Large intestine (tissue), 3 donors: ENCODE results near the gene GALK1. TPM values are rescaled to one million over a fixed set of nuclear protein-coding genes. Genes with fewer than 3 reads are reported as not detected.
"Not testable (repeated sequence)": the region's sequence is repeated elsewhere in the genome, so short reads cannot be mapped to it uniquely, and the experiment has no call there.

Source experiments
- DNase-seq, 2 donors: peaks; one replicate each; pipeline versions ENCODE4 v3.0.0 to v3.0.0-alpha.2; 2013
- H3K27ac ChIP-seq: one replicate; pipeline ENCODE4 v1.5.1; 2013; ENCODE audit warnings: low read length
- H3K27me3 ChIP-seq: 2 replicates; pipeline ENCODE4 v1.6.1; 2013; ENCODE audit warnings: low read length; ENCODE audit not compliant: control insufficient read depth, insufficient read depth
- H3K36me3 ChIP-seq: 2 replicates; pipeline ENCODE4 v1.6.1; 2013; ENCODE audit warnings: low read length; ENCODE audit not compliant: control insufficient read depth, insufficient read depth
- H3K4me1 ChIP-seq: one replicate; pipeline ENCODE4 v1.6.1; 2013; ENCODE audit warnings: low read length; ENCODE audit not compliant: control insufficient read depth, insufficient read depth
- H3K4me3 ChIP-seq: one replicate; pipeline ENCODE4 v1.5.1; 2013; ENCODE audit warnings: low read length
- H3K9me3 ChIP-seq: one replicate; pipeline ENCODE4 v1.6.1; 2013; ENCODE audit warnings: mild to moderate bottlenecking, low read depth, low read length, moderate library complexity; ENCODE audit not compliant: control insufficient read depth
- WGBS: methylation state at CpG from one replicate; pipeline ENCODE4 v1.1.5; 2013; ENCODE audit warnings: low lambda C conversion rate; ENCODE audit not compliant: insufficient coverage; 5-methylcytosine and 5-hydroxymethylcytosine counted together
- polyA plus RNA-seq: library from polyadenylated mRNA; unstranded; fragments of 120-200 nt; gene quantifications from one replicate; pipeline ENCODE4 v1.2.1, GENCODE V29; 2013

The GALK1 gene
- polyA plus RNA-seq, 1 donor, result 61.0 TPM

- H3K9me3 ChIP-seq, result no peaks in the 10 kb centered on the region
- peak within 1 kb of the TSS; percentile 99 for H3K27ac ChIP-seq
- H3K4me3 ChIP-seq, result peak within 1 kb of the TSS; percentile 66
- peaks cover 24% of the 10 kb centered on the region for H3K4me1 ChIP-seq
- H3K27me3 ChIP-seq, result no peaks in the 10 kb centered on the region
- no peaks in the 10 kb centered on the region for H3K36me3 ChIP-seq
- DNase-seq, result peak; percentile 99 to 100
- no CpG with 5 or more reads among the region's 45 CpGs for WGBS
Measured at GRCh38 chr17:75784473-75785015, 19.6 kb upstream of the GALK1 start, which contains the start of gene UNK. UNK (plus strand) TSS chr17:75784806; CDS start chr17:75784881, 75 bp downstream.

DNA sequence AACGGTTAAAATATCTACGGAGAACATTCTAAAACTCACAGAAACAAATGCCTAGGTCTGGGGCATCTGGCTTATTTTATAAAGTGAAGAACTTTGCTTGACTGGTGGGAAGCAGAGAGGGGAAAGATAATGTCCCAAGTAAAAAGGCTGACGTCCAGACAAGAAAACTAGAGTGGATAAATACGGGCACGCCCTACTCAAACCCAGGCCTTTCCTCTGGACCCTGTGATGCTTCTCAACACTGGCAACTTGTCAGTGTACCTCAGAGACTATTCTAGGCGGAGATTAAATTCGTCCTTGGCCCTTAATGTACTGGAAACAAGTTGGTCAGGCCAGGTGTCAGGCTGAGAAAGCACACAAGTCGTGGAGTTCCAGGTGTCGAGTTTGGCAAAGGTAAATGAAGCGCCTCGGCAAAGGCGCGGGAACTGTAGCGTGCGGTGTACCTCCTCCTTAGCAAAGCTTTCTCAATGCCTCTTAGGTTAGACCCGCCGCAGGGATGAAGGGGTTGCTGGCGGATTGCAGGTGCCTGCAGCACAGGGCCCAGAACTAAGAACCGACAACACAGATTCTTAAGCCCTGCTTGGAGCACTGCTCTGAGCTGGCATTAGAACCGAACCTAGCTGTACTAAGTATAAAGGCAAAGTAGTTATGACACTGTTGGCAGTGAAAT is 18.9 kb upstream of the GALK1 start:
- no peak for DNase-seq
- Histone ChIP-seq H3K27ac (peak overlapping the region; percentile 99), H3K4me1 (peaks cover 24% of the 10 kb centered on the region), H3K27me3 (no peaks in the 10 kb centered on the region), H3K36me3 (peaks cover under 1% of the 10 kb centered on the region), H3K9me3 (no peaks in the 10 kb centered on the region), H3K4me3 (peak overlapping the region; percentile 29)
- WGBS, result 92% methylated on average over 2 of the region's 20 CpGs

GRCh38 chr17:75783069-75783783 is 18.2 kb upstream of the GALK1 start:
- 25% methylated on average over 4 of the region's 6 CpGs for WGBS
- H3K4me1 ChIP-seq, result peaks cover 24% of the 10 kb centered on the region

DNA sequence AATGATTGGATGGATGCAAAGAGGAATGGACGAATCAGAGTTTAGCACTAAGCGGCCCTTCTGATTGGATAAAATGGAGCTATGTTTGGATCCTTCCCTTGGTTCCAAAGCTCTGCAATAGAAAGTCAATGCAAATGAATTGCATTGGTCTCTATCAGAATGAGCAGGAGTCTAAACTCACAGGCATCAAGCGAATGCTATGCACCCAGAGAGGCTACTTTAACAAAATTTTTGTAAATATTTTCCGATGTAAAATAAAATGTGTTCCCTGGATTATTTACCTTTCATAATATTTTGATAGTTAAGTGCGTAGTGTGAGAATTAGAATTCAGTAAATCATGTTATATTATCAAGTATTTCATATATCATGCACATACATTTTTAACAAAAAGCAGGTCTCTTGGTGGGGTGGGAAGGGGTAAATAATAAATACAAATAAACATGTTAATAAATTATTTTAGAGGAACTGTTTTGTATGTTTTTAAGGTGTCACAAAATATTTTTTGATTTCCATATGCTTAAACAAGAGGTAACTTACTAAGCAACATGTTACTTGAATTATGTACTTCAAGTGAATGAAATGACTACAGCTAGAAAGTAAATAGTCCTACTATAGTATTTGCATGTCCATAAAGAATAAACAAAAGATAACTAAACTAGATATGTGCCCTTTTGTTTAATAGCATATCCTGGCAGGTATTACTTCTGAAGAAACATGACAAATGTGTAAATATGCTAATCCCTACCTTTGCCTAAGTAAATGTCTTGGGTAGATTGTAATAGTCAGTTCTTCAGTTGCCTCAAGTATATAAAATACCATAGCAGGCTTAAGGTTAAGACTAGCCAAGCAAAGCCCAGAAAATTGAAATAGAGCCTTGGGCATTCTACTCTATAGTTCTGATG is 15.2 kb upstream of the GALK1 start:
- Histone ChIP-seq H3K36me3 (peaks cover 24% of the 10 kb centered on the region), H3K4me1 (peaks cover 20% of the 10 kb centered on the region), H3K4me3 (no peak overlapping the region), H3K9me3 (no peaks in the 10 kb centered on the region), H3K27ac (peak overlapping the region; percentile 38), H3K27me3 (no peaks in the 10 kb centered on the region)
- 100% methylated on average over 1 of the region's 5 CpGs for WGBS
- no peak for DNase-seq

More at GRCh38 chr17:75783069-75783783, 18.2 kb upstream of the GALK1 start:
- DNase-seq, result peak; percentile 66 to 84
- no peak overlapping the region for H3K4me3 ChIP-seq
- H3K36me3 ChIP-seq, result peaks cover 8% of the 10 kb centered on the region
- peak overlapping the region; percentile 99 for H3K27ac ChIP-seq
- H3K27me3 ChIP-seq, result no peaks in the 10 kb centered on the region
- H3K9me3 ChIP-seq, result no peaks in the 10 kb centered on the region

- DNase-seq, result peak; percentile 100
- no peaks in the 10 kb centered on the region for H3K27me3 ChIP-seq
- peak overlapping the region; percentile 95 for H3K27ac ChIP-seq
- peaks cover 31% of the 10 kb centered on the region for H3K36me3 ChIP-seq
- no peaks in the 10 kb centered on the region for H3K9me3 ChIP-seq
- H3K4me3 ChIP-seq, result peak overlapping the region; percentile 89
- peaks cover 18% of the 10 kb centered on the region for H3K4me1 ChIP-seq
- no CpG with 5 or more reads among the region's 84 CpGs for WGBS
Measured at GRCh38 chr17:75779250-75779986, 14.4 kb upstream of the GALK1 start.

DNA sequence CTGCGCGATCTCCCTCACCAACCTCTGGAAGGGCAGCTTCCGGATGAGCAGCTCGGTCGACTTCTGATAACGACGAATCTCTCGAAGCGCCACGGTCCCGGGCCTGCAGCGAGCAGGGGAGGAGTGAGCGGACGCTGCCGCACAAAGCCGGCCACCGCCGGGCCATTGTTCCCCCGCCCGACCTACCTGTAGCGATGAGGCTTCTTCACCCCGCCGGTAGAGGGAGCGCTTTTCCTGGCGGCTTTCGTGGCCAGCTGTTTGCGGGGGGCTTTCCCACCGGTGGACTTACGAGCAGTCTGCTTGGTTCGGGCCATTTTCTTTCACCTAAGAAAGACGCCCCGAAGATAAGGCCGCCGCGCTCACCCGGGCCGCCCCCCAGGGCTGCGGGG is 13.9 kb upstream of the GALK1 start:
- DNase-seq, result peak in 1 of 2 donors; percentile 54
- H3K36me3 ChIP-seq, result peaks cover 32% of the 10 kb centered on the region
- H3K27me3 ChIP-seq, result no peaks in the 10 kb centered on the region
- H3K27ac ChIP-seq, result peak overlapping the region; percentile 95
- peak overlapping the region; percentile 89 for H3K4me3 ChIP-seq
- no peaks in the 10 kb centered on the region for H3K9me3 ChIP-seq
- no CpG with 5 or more reads among the region's 38 CpGs for WGBS
- peaks cover 14% of the 10 kb centered on the region for H3K4me1 ChIP-seq

DNA sequence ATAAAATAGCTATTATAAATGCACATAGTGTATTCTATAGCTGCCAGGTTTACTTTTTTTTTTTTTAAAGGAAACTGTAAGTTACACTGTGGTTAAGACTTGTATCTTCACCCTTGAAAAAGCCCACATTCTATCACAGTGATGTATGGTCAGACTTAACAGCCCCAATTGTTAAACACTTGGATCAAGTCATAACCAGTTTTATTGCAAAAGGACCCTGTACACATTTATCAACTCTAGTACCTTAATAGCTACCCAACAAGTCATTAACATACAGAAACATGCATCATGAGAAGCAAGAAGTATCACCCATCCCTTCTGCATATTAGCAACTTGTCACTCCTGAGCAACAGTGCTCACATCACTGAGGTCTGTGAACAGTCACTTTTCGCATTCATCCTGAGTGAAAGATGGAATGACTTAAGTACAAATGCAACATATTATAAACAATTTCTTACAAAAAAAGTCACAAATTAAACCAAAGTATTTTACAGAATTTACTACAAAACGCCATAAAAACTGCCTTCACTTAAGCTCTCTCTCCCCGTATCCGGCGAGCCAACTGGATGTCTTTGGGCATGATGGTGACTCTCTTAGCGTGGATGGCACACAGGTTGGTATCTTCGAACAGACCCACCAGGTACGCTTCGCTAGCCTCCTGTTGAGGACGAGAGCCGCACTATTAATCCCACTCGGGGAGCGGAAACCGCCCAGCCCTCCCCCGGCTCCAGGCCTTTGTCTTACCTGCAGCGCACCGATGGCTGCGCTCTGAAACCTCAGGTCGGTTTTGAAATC is 13.3 kb upstream of the GALK1 start:
- H3K4me1 ChIP-seq, H3K27me3 ChIP-seq, H3K9me3 ChIP-seq: not testable (repeated sequence)
- H3K27ac ChIP-seq, result peak overlapping the region; percentile 95
- peak in 1 of 2 donors; percentile 10 for DNase-seq
- WGBS, result no CpG with 5 or more reads among the region's 19 CpGs
- H3K4me3 ChIP-seq, result peak overlapping the region; percentile 89
- H3K36me3 ChIP-seq, result peaks cover 32% of the 10 kb centered on the region

DNA sequence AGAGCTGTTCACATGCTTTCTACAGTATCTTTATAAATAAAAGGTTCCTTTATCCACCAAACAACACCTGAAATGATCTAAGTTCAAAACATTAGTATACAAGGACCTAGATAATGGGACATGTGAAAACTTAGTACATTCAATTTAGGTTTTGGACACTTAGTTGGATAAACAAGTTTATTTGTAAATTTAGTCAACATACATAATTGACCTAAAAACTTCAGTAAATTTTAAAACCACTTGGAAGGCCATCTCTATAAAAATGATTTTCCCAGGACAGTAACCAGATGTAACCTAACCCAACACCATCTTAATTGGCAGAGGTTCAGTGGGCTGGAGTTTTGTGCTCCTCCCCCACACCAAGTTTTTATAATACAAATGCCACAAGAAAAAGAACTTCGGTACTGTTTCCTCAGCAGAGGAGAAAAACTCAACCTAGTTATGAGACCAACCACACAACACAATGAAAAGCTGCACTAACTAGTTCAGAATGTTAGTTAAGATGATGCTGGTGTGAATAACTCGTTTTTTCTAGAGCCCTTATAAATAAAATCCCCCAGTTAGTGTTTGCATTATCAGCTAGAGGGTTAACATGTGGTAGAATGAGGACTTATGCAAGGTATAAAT is 12.4 kb upstream of the GALK1 start:
- no peaks in the 10 kb centered on the region for H3K27me3 ChIP-seq
- H3K4me3 ChIP-seq, result peak overlapping the region; percentile 89
- H3K27ac ChIP-seq, result no peak overlapping the region
- no peaks in the 10 kb centered on the region for H3K9me3 ChIP-seq
- peak in 1 of 2 donors; percentile 10 for DNase-seq
- WGBS, result no CpG with 5 or more reads among the region's 2 CpGs
- H3K36me3 ChIP-seq, result peaks cover 32% of the 10 kb centered on the region
- peaks cover 15% of the 10 kb centered on the region for H3K4me1 ChIP-seq
